H1 (cell line): ENCODE data around the gene P2RX6. TPM values are rescaled to one million over a fixed set of nuclear protein-coding genes. Genes with fewer than 3 reads are reported as not detected.

Experiments
- CHD7 ChIP-seq: fragments of 300-600 bp; sonication (generic); IDR thresholded peaks from 2 replicates; pipeline ENCODE4 v1.7.1; 2012; ENCODE audit warnings: low read length, moderate library complexity, mild to moderate bottlenecking, inconsistent platforms; ENCODE audit not compliant: insufficient replicate concordance
- polyA plus RNA-seq, 7 experiments: library from polyadenylated mRNA; depleted of rRNA in 3 of 7; stranded (reverse) in 5 of 7; unstranded in 2 of 7; fragments of >200 nt in 5 of 7; fragments of 200-250 nt in 2 of 7; gene quantifications; 1 replicate in 5 of 7; 2 replicates in 1 of 7; 4 replicates in 1 of 7; pipeline versions ENCODE4 v1.2.1 to v1.2.3, GENCODE V29; 2011 to 2013; ENCODE audit warnings: missing spikeins in 2 of 7, mixed read lengths in 2 of 7
- total RNA-seq: library from RNA; stranded (reverse); fragmentation: NEBNext Ultra II Directional; extraction: Animal tissue kit (Norgen Biotek cat#: 25700); gene quantifications from 2 replicates; pipeline ENCODE4 v1.2.1, GENCODE V29; 2021

P2RX6 gene
- total and polyA plus RNA-seq, 2 of the 8 experiments (the other 6 are each of a cell fraction or from before 2014, with no cell fraction given): 0.09 TPM; not detected in 1

GRCh38 chr22:21043860-21044535 lies 29.0 kb downstream of the P2RX6 start (continued):
- no peak for TF ChIP-seq CHD7
